HG02642 (cell line): Measurements from ENCODE around the gene GALNT4.

Experiments used
- ATAC-seq: cut with Tn5 transposase; IDR thresholded peaks from one replicate; pipeline ENCODE4 v1.9.1; 2021; ENCODE audit warnings: mild to moderate bottlenecking; ENCODE audit not compliant: unreplicated experiment, poor library complexity

GALNT4 gene

GRCh38 chr12:89497005-89497404 is 27.6 kb downstream of the GALNT4 start:
- no peak for ATAC-seq

- ATAC-seq = peak; percentile 45
These were observed 30.0 kb downstream of the GALNT4 start for GRCh38 chr12:89494411-89495231.

- no peak for ATAC-seq
These were observed 30.8 kb downstream of the GALNT4 start for GRCh38 chr12:89493670-89494302.

GRCh38 chr12:89492883-89493282 is 31.7 kb downstream of the GALNT4 start:
- no peak for ATAC-seq

GRCh38 chr12:89490922-89491321 is 33.7 kb downstream of the GALNT4 start:
- ATAC-seq = no peak

- ATAC-seq = no peak
These were observed 38.3 kb downstream of the GALNT4 start for GRCh38 chr12:89486264-89486663.

- ATAC-seq = no peak
These were observed 40.1 kb downstream of the GALNT4 start for GRCh38 chr12:89484470-89484869.

- no peak for ATAC-seq
These were observed 43.2 kb downstream of the GALNT4 start for GRCh38 chr12:89481213-89481914.

- no peak for ATAC-seq
These were observed 44.6 kb downstream of the GALNT4 start for GRCh38 chr12:89479982-89480381.

- ATAC-seq = no peak
These were observed 46.8 kb downstream of the GALNT4 start for GRCh38 chr12:89477633-89478279.

- ATAC-seq = no peak
These were observed 47.5 kb downstream of the GALNT4 start for GRCh38 chr12:89476904-89477595.

- no peak for ATAC-seq
These were observed 48.4 kb downstream of the GALNT4 start for GRCh38 chr12:89476232-89476631.

GRCh38 chr12:89475203-89475990 is 49.2 kb downstream of the GALNT4 start:
- ATAC-seq = peak; percentile 55

- peak; percentile 17 for ATAC-seq
These were observed 50.0 kb downstream of the GALNT4 start for GRCh38 chr12:89474615-89475014.
